GM19328 (cell line): Measurements from ENCODE around the gene EDNRA.
"Not testable (repeated sequence)": the region's sequence is repeated elsewhere in the genome, so short reads cannot be mapped to it uniquely, and the experiment has no call there.

ENCODE experiments used
- ATAC-seq: cut with Tn5 transposase; IDR thresholded peaks from one replicate; pipeline ENCODE4 v1.9.1; 2021; ENCODE audit warnings: mild to moderate bottlenecking, moderate library complexity; ENCODE audit not compliant: unreplicated experiment

Gene EDNRA

GRCh38 chr4:147480891-147481576 lies at the start of gene EDNRA:
Gene EDNRA (plus strand): TSS chr4:147481097. CDS start chr4:147485682, 4,585 bp downstream.
- ATAC-seq: no peak

- ATAC-seq: not testable (repeated sequence)
These were observed 46.5 kb upstream of the EDNRA start for GRCh38 chr4:147434370-147434769.

GRCh38 chr4:147440442-147440841 lies 40.5 kb upstream of the EDNRA start:
- no peak for ATAC-seq

- ATAC-seq: no peak
These were observed 33.1 kb upstream of the EDNRA start for GRCh38 chr4:147447786-147448185.

GRCh38 chr4:147453561-147454141 lies 27.2 kb upstream of the EDNRA start:
- no peak for ATAC-seq

- ATAC-seq: no peak
These were observed 24.2 kb upstream of the EDNRA start for GRCh38 chr4:147456706-147457105.

GRCh38 chr4:147461161-147461560 lies 19.7 kb upstream of the EDNRA start:
- ATAC-seq: no peak

GRCh38 chr4:147463065-147463464 lies 17.8 kb upstream of the EDNRA start:
- ATAC-seq: no peak

- ATAC-seq: no peak
These were observed 15.4 kb upstream of the EDNRA start for GRCh38 chr4:147465461-147465860.

GRCh38 chr4:147477439-147477838 lies 3.5 kb upstream of the EDNRA start:
- no peak for ATAC-seq

- ATAC-seq: no peak
These were observed 1.5 kb upstream of the EDNRA start for GRCh38 chr4:147479376-147479775.

GRCh38 chr4:147479786-147480185 lies 1.1 kb upstream of the EDNRA start:
- ATAC-seq: no peak

GRCh38 chr4:147480502-147480890 lies 401 bp upstream of the EDNRA start:
- ATAC-seq: no peak

- ATAC-seq: no peak
These were observed 746 bp downstream of the EDNRA start for GRCh38 chr4:147481577-147482109.

- ATAC-seq: no peak
These were observed 1.4 kb downstream of the EDNRA start for GRCh38 chr4:147482281-147482680.

- ATAC-seq: no peak
These were observed 4.3 kb downstream of the EDNRA start for GRCh38 chr4:147485167-147485566.

GRCh38 chr4:147487616-147488015 lies 6.7 kb downstream of the EDNRA start:
- ATAC-seq: no peak

GRCh38 chr4:147488556-147488955 lies 7.7 kb downstream of the EDNRA start:
- no peak for ATAC-seq

- ATAC-seq: no peak
These were observed 10.2 kb downstream of the EDNRA start for GRCh38 chr4:147491086-147491485.

- ATAC-seq: no peak
These were observed 11.4 kb downstream of the EDNRA start for GRCh38 chr4:147492306-147492705.

- no peak for ATAC-seq
These were observed 11.9 kb downstream of the EDNRA start for GRCh38 chr4:147492761-147493160.

- ATAC-seq: no peak
These were observed 12.4 kb downstream of the EDNRA start for GRCh38 chr4:147493307-147493706.
